Posterior vena cava (tissue), 2 donors: ENCODE results near the gene LGALS13. TPM values are rescaled to one million over a fixed set of nuclear protein-coding genes. Genes with fewer than 3 reads are reported as not detected.
"Not testable (repeated sequence)": the region's sequence is repeated elsewhere in the genome, so short reads cannot be mapped to it uniquely, and the experiment has no call there.

Experiments used
- DNase-seq: peaks from one replicate; pipeline ENCODE4 v3.0.0-alpha.2; 2020; ENCODE audit warnings: low spot score
- intact Hi-C, 2 donors: fragments of 100-400 bp; cut with DNase I; formaldehyde crosslinking; loops; one replicate each; pipeline versions ENCODE4 v1.14.1 to v1.14.2; 2022 to 2023
- total RNA-seq, 2 donors: library from RNA; stranded (reverse); fragmentation: NEBNext Ultra II Directional; extraction: Animal tissue kit (Norgen Biotek cat#: 25700); gene quantifications; one replicate each; pipeline ENCODE4 v1.2.1, GENCODE V29; 2021
- donor health status: DM: yes; HTN: yes; CAD: no.
- donor health status: DM: yes; HTN: yes; CAD: no.

The LGALS13 gene
- total RNA-seq, 2 donors from 2014 or later, result not detected

DNA sequence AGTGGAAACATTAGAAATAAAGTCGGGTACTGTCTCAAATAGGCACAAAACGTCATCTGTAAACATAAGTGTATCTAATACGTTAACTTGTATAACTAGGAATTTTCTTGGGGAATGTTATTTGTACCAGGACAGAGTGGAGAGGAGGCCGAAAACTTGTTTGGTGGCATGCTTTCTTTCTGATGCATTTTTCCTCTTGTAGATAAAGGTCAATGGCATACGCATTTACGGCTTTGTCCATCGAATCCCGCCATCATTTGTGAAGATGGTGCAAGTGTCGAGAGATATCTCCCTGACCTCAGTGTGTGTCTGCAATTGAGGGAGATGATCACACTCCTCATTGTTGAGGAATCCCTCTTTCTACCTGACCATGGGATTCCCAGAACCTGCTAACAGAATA, 4.7 kb downstream of the LGALS13 start:
- no peak for DNase-seq
- intact Hi-C loops, result no loop called here

DNA sequence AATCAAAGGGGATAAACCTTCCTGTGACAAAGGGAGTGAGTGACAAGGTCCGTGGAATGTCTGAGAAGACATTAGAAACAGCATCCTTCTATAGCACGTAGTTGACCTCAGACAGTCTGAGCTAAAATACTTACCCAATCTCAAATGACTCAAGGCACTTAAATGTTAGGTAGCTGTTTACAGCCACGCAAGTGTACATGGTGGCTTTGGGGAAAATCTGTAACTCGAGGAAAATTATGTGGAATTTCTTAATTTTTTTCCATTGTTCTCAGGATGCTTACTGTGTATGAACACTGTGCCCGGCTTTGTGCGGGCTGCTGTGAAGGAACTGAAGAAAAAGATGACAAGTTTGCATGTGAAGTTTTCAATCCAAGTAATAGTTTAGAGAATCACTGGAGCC, 5.2 kb downstream of the LGALS13 start:
- intact Hi-C loops, result no loop called here
- no peak for DNase-seq

DNA sequence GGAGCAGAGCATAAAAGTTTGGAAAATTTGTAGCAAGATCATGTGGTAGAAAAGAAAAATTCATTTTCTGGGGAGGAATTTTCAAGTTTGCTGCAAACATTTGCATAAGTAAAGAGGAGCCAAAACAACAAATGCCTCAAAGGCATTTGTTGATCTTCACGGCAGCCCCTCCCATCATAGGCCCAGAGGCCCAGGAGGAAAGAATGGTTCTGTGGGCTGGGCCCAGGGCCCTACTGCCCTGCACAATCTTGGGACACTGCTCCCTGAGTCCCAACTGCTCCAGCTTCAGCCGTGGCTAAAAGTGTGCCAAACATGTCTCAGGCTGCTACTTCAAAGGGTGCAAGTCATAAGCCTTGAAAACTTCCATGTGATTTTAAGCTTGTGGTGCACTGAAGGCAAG, 11.3 kb downstream of the LGALS13 start:
- intact Hi-C loops, result no loop called here
- DNase-seq, result no peak

DNA sequence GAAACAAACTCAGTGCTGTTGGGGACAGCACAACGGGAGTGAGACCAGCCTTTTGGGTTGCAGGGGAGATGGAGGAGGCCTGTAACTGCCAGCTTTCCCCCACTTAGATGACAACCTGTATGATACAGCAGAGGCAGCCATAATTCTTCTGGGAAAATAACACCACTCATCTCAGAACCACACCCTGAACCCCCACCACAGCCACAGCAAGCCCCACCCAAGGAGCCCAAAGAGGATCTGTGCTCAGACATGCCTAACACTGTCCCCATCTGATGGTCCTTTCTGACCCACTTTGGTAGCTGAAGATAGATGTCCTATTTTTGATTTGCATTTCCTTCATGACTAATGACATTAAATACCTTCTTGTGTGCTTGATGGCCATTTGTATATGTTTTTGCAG, 15.4 kb downstream of the LGALS13 start:
- DNase-seq, result no peak
- intact Hi-C loops, result no loop called here

- intact Hi-C loops, result no loop called here
- no peak for DNase-seq
Observed at GRCh38 chr19:39623946-39624345, 21.6 kb downstream of the LGALS13 start.

DNA sequence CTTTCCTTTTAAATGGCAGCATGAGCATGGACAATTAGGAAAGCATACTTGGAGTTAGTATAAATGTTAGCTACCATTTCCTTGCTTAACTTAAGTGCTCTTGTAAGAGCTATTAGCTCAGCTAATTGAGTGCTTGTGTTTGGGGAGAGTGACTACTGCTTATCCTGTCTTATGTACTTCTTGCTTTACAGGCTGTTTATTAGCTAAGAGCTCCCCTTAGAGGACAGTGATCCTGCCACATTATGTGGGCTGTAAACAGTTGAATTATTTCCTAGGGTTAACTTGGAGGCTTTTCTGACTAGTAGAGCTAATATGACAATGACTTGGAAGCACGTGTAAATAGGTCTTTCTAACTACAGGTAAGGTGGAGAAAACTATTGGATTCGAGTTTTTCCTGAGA, 25.3 kb downstream of the LGALS13 start:
- DNase-seq, intact Hi-C loops: not testable (repeated sequence)

DNA sequence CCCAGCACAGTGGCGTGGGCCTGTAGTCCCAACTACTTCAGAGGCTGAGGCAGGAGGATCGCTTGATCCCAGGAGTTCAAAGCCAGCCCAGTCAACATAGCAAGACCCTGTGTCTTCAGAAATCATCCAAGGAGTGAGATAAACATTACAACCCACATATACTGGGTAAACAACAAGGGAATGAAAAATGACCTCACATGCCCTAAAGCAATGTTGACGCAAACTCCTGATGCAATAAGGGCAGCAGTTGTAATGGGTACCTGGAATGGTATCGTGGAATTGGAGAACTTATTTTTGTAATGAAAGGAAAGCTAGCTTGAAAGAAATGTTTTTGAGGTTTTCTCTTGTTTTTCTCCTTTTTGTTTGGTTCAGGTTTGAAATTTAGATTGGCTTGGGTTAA, 28.9 kb downstream of the LGALS13 start:
- intact Hi-C loops, result no loop called here
- DNase-seq, result no peak

GRCh38 chr19:39631626-39632025, 29.3 kb downstream of the LGALS13 start:
- intact Hi-C loops, result no loop called here

DNA sequence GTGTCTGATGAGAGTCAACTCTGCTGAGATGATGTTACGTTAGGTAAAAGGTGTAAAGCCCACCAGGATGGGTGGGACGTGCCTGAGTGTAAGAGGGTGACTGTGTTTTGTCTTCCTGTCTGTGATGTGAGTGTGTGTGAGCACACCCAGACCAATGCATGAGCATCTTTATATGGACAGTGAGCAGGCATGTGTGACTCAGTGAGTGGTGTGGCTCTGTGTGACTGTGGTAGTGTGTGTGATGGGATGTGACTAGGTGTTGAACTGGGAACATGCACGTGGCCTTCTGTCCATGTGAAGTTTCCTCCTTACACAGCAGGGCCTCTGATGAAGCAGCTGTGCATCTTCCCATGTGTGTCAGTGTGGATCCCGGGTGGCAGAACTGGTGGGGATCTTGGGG, 35.6 kb downstream of the LGALS13 start:
- DNase-seq, result no peak
- intact Hi-C loops, result no loop called here

More at GRCh38 chr19:39631626-39632025, 29.3 kb downstream of the LGALS13 start:
- DNase-seq, result no peak

DNA sequence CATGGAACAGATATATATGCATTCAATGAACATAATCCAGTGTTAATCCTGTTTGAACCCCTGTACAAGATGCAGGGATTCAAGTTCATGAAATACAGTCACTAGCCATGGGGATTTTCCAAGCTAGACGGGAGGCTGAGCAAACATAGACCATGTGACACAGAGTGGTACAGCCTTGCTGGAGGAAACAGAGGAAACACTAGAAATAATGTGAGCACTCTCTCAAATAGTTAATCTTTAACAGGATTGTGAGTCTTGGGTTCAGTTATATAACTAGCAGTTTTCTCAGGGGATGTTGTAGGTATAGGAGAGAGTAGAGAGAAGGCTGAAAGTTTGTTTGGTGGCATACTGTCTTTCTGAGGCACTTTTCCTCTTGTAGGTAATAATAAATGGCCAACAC, 39.4 kb downstream of the LGALS13 start:
- no peak for DNase-seq
- intact Hi-C loops, result no loop called here

DNA sequence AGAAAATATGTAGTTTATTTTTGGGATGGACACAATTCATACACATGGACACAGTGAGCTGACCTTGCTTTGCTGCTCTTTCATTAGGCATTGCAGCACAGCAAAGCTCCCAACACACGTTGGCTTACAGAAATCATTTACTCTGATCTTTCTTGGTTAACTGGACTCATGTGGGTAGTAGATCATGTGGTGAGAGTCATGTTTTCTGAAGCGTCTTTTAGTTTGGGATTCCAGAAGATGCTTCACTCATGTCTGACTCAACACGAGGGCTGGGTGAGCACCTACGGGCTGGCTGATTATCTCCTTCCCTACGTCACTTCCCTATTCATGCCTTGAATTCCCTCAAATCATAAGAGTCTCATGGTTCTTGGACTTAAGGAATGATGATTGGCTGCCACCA, 41.3 kb downstream of the LGALS13 start:
- intact Hi-C loops, result no loop called here
- no peak for DNase-seq

GRCh38 chr19:39645800-39646411, 43.6 kb downstream of the LGALS13 start:
- intact Hi-C loops, result no loop called here

GRCh38 chr19:39647918-39648317, 45.6 kb downstream of the LGALS13 start:
- intact Hi-C loops, result no loop called here
- no peak for DNase-seq

More at GRCh38 chr19:39645800-39646411, 43.6 kb downstream of the LGALS13 start:
- DNase-seq, result no peak

GRCh38 chr19:39655613-39656012, 53.3 kb downstream of the LGALS13 start, which contains the start of gene LGALS16:
Gene LGALS16, plus strand, starts transcription at chr19:39655913. Its CDS starts 49 bp downstream, at chr19:39655962.
- intact Hi-C loops, result no loop called here
- DNase-seq, result no peak

Other genes with a start within 250 kb of the LGALS13 start
- gene PAF1, start 211.4 kb upstream of the LGALS13 start, total RNA-seq, result 10 to 100 TPM; 26.0 to 28.5 TPM
- gene MED29, start 211.1 kb upstream of the LGALS13 start, total RNA-seq, result 10 to 100 TPM; 32.7 to 33.3 TPM
- 100 to 1,000 TPM; 258 to 509 TPM for gene ZFP36, start 195.7 kb upstream of the LGALS13 start, total RNA-seq
- 10 to 100 TPM; 38.1 to 48.6 TPM for gene PLEKHG2, start 189.9 kb upstream of the LGALS13 start, total RNA-seq
- gene RPS16, start 166.6 kb upstream of the LGALS13 start, total RNA-seq, result 1,000 to 10,000 TPM; 1,159 to 1,295 TPM
- gene SUPT5H, start 156.9 kb upstream of the LGALS13 start, total RNA-seq, result 10 to 100 TPM; 67.0 to 74.9 TPM
- gene TIMM50, start 121.7 kb upstream of the LGALS13 start, total RNA-seq, result 10 to 100 TPM; 44.5 to 45.5 TPM
- gene DLL3, start 103.6 kb upstream of the LGALS13 start, total RNA-seq, result not detected
- not detected for gene SELENOV, start 87.4 kb upstream of the LGALS13 start, total RNA-seq
- gene EID2B, start 69.7 kb upstream of the LGALS13 start, total RNA-seq, result 1 to 10 TPM; 2.4 to 2.9 TPM
- 10 to 100 TPM; 12.9 to 13.0 TPM for gene EID2, start 62.4 kb upstream of the LGALS13 start, total RNA-seq
- gene LGALS16, start 53.4 kb downstream of the LGALS13 start, total RNA-seq, result not detected
- gene LGALS14, start 102.0 kb downstream of the LGALS13 start, total RNA-seq, result not detected
- gene CLC, start 135.5 kb downstream of the LGALS13 start, total RNA-seq, result not detected
- not detected for gene LEUTX, start 176.3 kb downstream of the LGALS13 start, total RNA-seq
- 1 to 10 TPM; 5.4 to 8.7 TPM for gene DYRK1B, start 231.6 kb downstream of the LGALS13 start, total RNA-seq
- 100 to 1,000 TPM in 1 of 2 donors, 10 to 100 TPM in 1; 94.1 to 121 TPM for gene FBL, start 243.9 kb downstream of the LGALS13 start, total RNA-seq